HEK293T (cell line): Measurements from ENCODE around the gene STARD13.

Experiments used
- CTCF ChIA-PET: fragments of 350-600 bp; formaldehyde crosslinking; extraction: SDS; loops from one replicate; lab custom pipeline; 2021; ENCODE audit warnings: antibody characterized with exemption, inconsistent platforms; lab: Yijun Ruan, JAX
- POLR2A ChIA-PET: fragments of 350-600 bp; formaldehyde crosslinking; extraction: SDS; loops from one replicate; lab custom pipeline; 2020; ENCODE audit warnings: antibody characterized with exemption, inconsistent platforms; lab: Yijun Ruan, JAX
- DNase-seq: peaks from one replicate; pipeline ENCODE4 v3.0.0; 2012; ENCODE audit warnings: mixed read lengths; ENCODE audit errors: extremely low spot score
- ARNT ChIP-seq: fragments of 450-650 bp; IDR thresholded peaks from 2 replicates; pipeline ENCODE4 v1.6.1; 2017; ENCODE audit warnings: mild to moderate bottlenecking
- BHLHE40 ChIP-seq: fragments of 450-650 bp; IDR thresholded peaks from 2 replicates; pipeline ENCODE4 v1.6.1; 2016; ENCODE audit warnings: mild to moderate bottlenecking, moderate library complexity, borderline replicate concordance
- CTBP1 ChIP-seq: fragments of 450-650 bp; IDR thresholded peaks from 2 replicates; pipeline ENCODE4 v1.6.1; 2016; ENCODE audit warnings: borderline replicate concordance
- ELF4 ChIP-seq: fragments of 450-650 bp; IDR thresholded peaks from 2 replicates; pipeline ENCODE4 v1.6.1; 2017; ENCODE audit warnings: antibody characterized with exemption
- FOXA1 ChIP-seq: fragments of 450-650 bp; IDR thresholded peaks from 2 replicates; pipeline ENCODE4 v1.6.1; 2016; ENCODE audit warnings: mild to moderate bottlenecking
- FOXK2 ChIP-seq: fragments of 450-650 bp; IDR thresholded peaks from 2 replicates; pipeline ENCODE4 v1.6.1; 2016; ENCODE audit warnings: mild to moderate bottlenecking
- FOXM1 ChIP-seq: fragments of 450-650 bp; IDR thresholded peaks from 2 replicates; pipeline ENCODE4 v1.6.1; 2017; ENCODE audit warnings: mild to moderate bottlenecking, borderline replicate concordance
- HDGF ChIP-seq: fragments of 450-650 bp; IDR thresholded peaks from 2 replicates; pipeline ENCODE4 v1.6.1; 2017; ENCODE audit warnings: antibody characterized with exemption, borderline replicate concordance
- L3MBTL2 ChIP-seq: fragments of 450-650 bp; conservative IDR thresholded peaks from 2 replicates; pipeline ENCODE4 v1.6.1; 2016; ENCODE audit warnings: mild to moderate bottlenecking
- LEF1 ChIP-seq: fragments of 450-650 bp; IDR thresholded peaks from 2 replicates; pipeline ENCODE4 v1.6.1; 2017; ENCODE audit warnings: mild to moderate bottlenecking, borderline replicate concordance
- NFRKB ChIP-seq: fragments of 450-650 bp; IDR thresholded peaks from 2 replicates; pipeline ENCODE4 v1.6.1; 2016; ENCODE audit warnings: mild to moderate bottlenecking, moderate library complexity
- PKNOX1 ChIP-seq: fragments of 450-650 bp; IDR thresholded peaks from 2 replicates; pipeline ENCODE4 v1.6.1; 2016
- SP1 ChIP-seq: fragments of 450-650 bp; IDR thresholded peaks from 2 replicates; pipeline ENCODE4 v1.6.1; 2017
- SUZ12 ChIP-seq: fragments of 450-650 bp; IDR thresholded peaks from 2 replicates; pipeline ENCODE4 v1.6.1; 2016; ENCODE audit warnings: mild to moderate bottlenecking
- TARDBP ChIP-seq: fragments of 450-650 bp; IDR thresholded peaks from 2 replicates; pipeline ENCODE4 v1.6.1; 2016
- ZNF384 ChIP-seq: fragments of 450-650 bp; IDR thresholded peaks from 2 replicates; pipeline ENCODE4 v1.6.1; 2016

STARD13 gene

GRCh38 chr13:33072282-33072681, 213.3 kb downstream of the STARD13 start:
- ChIA-PET CTCF (no interaction called here), POLR2A (no interaction called here)
- TF ChIP-seq BHLHE40 (no peak), LEF1 (no peak)
- DNase-seq = no peak

- DNase-seq = no peak
- CTCF ChIA-PET = no interaction called here
- POLR2A ChIA-PET = no interaction called here
- TF ChIP-seq SP1 (no peak), BHLHE40 (no peak), FOXM1 (no peak), ELF4 (no peak), ARNT (no peak)
These were observed 214.8 kb downstream of the STARD13 start for GRCh38 chr13:33070713-33071112.

GRCh38 chr13:33069365-33069764, 216.2 kb downstream of the STARD13 start:
- DNase-seq = no peak
- CTCF ChIA-PET = interaction anchor here (0.6 to 0.7 kb wide), 2 partner anchors 136 to 1798 kb away, joined by 3 read pairs; no protein-coding TSS in a partner anchor
- TF ChIP-seq L3MBTL2 = no peak
- no peak for TF ChIP-seq CTBP1
- no peak for TF ChIP-seq BHLHE40
- TF ChIP-seq SUZ12 = no peak
- TF ChIP-seq ARNT = no peak
- no peak for TF ChIP-seq ZNF384
- POLR2A ChIA-PET = no interaction called here

- no peak for TF ChIP-seq NFRKB
- POLR2A ChIA-PET = no interaction called here
- no peak for DNase-seq
- CTCF ChIA-PET = no interaction called here
These were observed 219.2 kb downstream of the STARD13 start for GRCh38 chr13:33066329-33066728.

DNA sequence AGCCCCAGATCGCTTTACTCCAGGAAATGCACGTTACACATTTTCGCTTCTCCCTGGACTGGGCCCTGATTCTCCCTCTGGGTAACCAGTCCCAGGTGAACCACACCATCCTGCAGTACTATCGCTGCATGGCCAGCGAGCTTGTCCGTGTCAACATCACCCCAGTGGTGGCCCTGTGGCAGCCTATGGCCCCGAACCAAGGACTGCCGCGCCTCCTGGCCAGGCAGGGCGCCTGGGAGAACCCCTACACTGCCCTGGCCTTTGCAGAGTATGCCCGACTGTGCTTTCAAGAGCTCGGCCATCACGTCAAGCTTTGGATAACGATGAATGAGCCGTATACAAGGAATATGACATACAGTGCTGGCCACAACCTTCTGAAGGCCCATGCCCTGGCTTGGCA, 224.7 kb downstream of the STARD13 start:
- DNase-seq = no peak
- no peak for TF ChIP-seq SUZ12
- TF ChIP-seq ZNF384 = no peak
- no peak for TF ChIP-seq L3MBTL2
- no peak for TF ChIP-seq SP1
- ChIA-PET CTCF (no interaction called here), POLR2A (no interaction called here)

GRCh38 chr13:33058776-33059327, 226.7 kb downstream of the STARD13 start:
- TF ChIP-seq BHLHE40 (no peak), ELF4 (no peak), LEF1 (no peak), NFRKB (no peak), SP1 (no peak), ARNT (no peak), HDGF (no peak)
- ChIA-PET CTCF (no interaction called here), POLR2A (no interaction called here)
- DNase-seq = no peak

DNA sequence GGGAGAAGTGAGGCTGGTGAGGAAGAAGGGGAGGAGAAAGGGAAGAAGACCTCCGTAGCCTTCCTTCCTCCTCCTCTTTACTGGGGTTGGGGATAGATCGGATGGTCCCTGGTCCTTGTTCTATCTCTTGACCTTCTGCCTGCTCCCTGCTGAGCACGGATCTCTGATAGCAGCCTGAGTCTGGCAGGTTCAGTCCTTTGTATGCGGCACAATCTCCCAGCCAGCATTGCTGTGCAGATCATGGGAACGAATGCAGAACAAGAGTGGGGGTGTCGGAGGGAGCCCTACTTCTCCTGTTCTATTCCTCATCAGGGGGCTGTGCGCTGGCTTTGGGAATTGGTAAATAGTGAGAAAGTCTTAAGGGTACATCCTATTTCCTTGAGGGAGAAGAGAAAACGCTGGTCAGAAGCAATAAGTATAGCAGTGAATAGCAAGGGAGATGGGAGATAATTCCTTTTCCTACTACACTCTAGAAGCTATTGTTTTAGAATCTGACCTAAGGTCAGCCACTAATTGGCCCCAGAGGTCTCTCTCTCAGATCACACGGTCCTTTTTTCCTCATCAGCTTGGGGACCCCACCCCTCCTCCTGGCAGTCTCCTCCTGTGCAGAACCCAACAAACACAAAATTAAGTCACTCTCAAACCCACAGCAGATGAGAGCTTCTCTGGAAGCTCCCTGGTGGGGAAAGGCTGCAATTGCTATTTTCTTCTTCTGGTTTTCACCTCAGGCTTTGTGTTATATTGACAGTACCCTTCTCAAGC, 228.4 kb downstream of the STARD13 start:
- peak; percentile 45 for DNase-seq
- POLR2A ChIA-PET = no interaction called here
- CTCF ChIA-PET = interaction anchor here (0.7 to 1.2 kb wide), 3 partner anchors 9 to 22 kb away, joined by 3 to 4 read pairs (median 3); no protein-coding TSS in a partner anchor
- TF ChIP-seq BHLHE40 = no peak
- no peak for TF ChIP-seq SP1
- no peak for TF ChIP-seq NFRKB
- TF ChIP-seq ARNT = no peak
- no peak for TF ChIP-seq ZNF384
- TF ChIP-seq FOXM1 = no peak
- TF ChIP-seq HDGF = no peak
- TF ChIP-seq PKNOX1 = no peak
- no peak for TF ChIP-seq CTBP1
- no peak for TF ChIP-seq FOXA1
- TF ChIP-seq L3MBTL2 = no peak
- TF ChIP-seq ELF4 = no peak
- TF ChIP-seq SUZ12 = no peak
- TF ChIP-seq FOXK2 = no peak
- TF ChIP-seq LEF1 = no peak
- TF ChIP-seq TARDBP = no peak

GRCh38 chr13:33053397-33054066, 232.0 kb downstream of the STARD13 start:
- ChIA-PET POLR2A (no interaction called here), CTCF (no interaction called here)
- DNase-seq = no peak
- TF ChIP-seq L3MBTL2 (no peak), ELF4 (no peak), FOXA1 (no peak), SP1 (no peak), TARDBP (no peak), ZNF384 (no peak), PKNOX1 (no peak), SUZ12 (no peak), FOXM1 (no peak), CTBP1 (no peak), NFRKB (no peak), BHLHE40 (no peak), LEF1 (no peak), FOXK2 (no peak), ARNT (no peak), HDGF (no peak)
